K562 (cell line): ENCODE data around the gene PRKD1. TPM values are rescaled to one million over a fixed set of nuclear protein-coding genes. Genes with fewer than 3 reads are reported as not detected.

ENCODE experiments used
- ATAC-seq: fragments of 200-7000 bp; cut with Tn5 transposase; 3 replicates; pipeline ENCODE4 v1.9.1; 2020; ENCODE audit warnings: moderate library complexity
- BruUV-seq: library from RNA; stranded (reverse); fragments of 400-500 nt; replicated peaks from 2 replicates; lab custom pipeline; 2021; lab: Mats Ljungman, UMichigan
- CTCF ChIA-PET: fragments of 300-600 bp; formaldehyde crosslinking; extraction: SDS; loops from one replicate; lab custom pipeline; 2021; ENCODE audit warnings: low intra/inter-chr PET ratio; lab: Yijun Ruan, JAX
- POLR2A ChIA-PET: fragments of 300-600, 350-650 bp; sonication (Branson Sonifier 250); formaldehyde crosslinking; extraction: SDS; loops from one replicate; lab custom pipeline; 2021; ENCODE audit warnings: antibody characterized with exemption, inconsistent platforms; lab: Yijun Ruan, JAX
- DNase-seq, 4 experiments: peaks; one replicate each; pipeline versions ENCODE4 v3.0.0 to v3.0.0-alpha.2; 2011 to 2018; ENCODE audit warnings: low spot score in 3 of 4, mixed read lengths in 3 of 4; ENCODE audit errors: extremely low read depth in 1 of 4
- FAIRE-seq: peaks from 2 replicates; lab custom pipeline; 2011; peaks lifted over from hg19 to GRCh38; lab: Jason Lieb, UNC
- H2AFZ ChIP-seq: 2 replicates; pipeline ENCODE4 v1.6.0; 2011; ENCODE audit warnings: low read depth, low read length, control low read depth, inconsistent platforms
- H3K27ac ChIP-seq: fragments of 200-600 bp; 3 replicates; pipeline ENCODE4 v1.8.0; 2011; ENCODE audit warnings: low read depth, mild to moderate bottlenecking, control low read depth, inconsistent platforms, low read length, moderate library complexity, mixed read lengths; ENCODE audit errors: extremely low read depth
- H3K27me3 ChIP-seq, 2 experiments: fragments of 300-600 bp in 1 of 2; 2 replicates in 1 of 2; 3 replicates in 1 of 2; pipeline versions ENCODE4 v1.6.0 to v1.8.0; 2011; ENCODE audit warnings: inconsistent platforms in 2 of 2, low read length in 2 of 2, mild to moderate bottlenecking in 1 of 2, mixed read lengths in 1 of 2, moderate library complexity in 1 of 2; ENCODE audit not compliant: control insufficient read depth in 2 of 2, insufficient read depth in 2 of 2
- H3K36me3 ChIP-seq: fragments of 300-600 bp; 3 replicates; pipeline ENCODE4 v1.8.0; 2011; ENCODE audit warnings: mild to moderate bottlenecking, low read length, inconsistent platforms; ENCODE audit not compliant: control insufficient read depth, insufficient read depth
- H3K4me1 ChIP-seq, 2 experiments: fragments of 200-600 bp in 1 of 2; replicated peaks in 1 of 2; 2 replicates in 1 of 2; 3 replicates in 1 of 2; pipeline versions ENCODE4 v1.5.1 to v1.8.0; 2011; ENCODE audit warnings: inconsistent platforms in 2 of 2, low read length in 2 of 2, mild to moderate bottlenecking in 1 of 2, mixed read lengths in 1 of 2, moderate library complexity in 1 of 2; ENCODE audit not compliant: control insufficient read depth in 2 of 2, insufficient read depth in 2 of 2
- H3K4me2 ChIP-seq: 2 replicates; pipeline ENCODE4 v1.6.1; 2011; ENCODE audit warnings: low read length, control low read depth, inconsistent platforms, mixed read lengths; ENCODE audit not compliant: insufficient read depth
- H3K4me3 ChIP-seq: fragments of 200-600 bp; sonication (generic), shearing (Covaris generic); 2 replicates; pipeline ENCODE4 v1.5.1; 2016; ENCODE audit warnings: control low read depth, inconsistent platforms
- H3K79me2 ChIP-seq: fragments of 200-600 bp; 3 replicates; pipeline ENCODE4 v1.8.0; 2011; ENCODE audit warnings: low read length, inconsistent platforms; ENCODE audit not compliant: control insufficient read depth, insufficient read depth
- H3K9ac ChIP-seq, 2 experiments: 2 replicates each; pipeline versions ENCODE4 v1.6.0 to v1.6.1; 2011; ENCODE audit warnings: low read depth in 2 of 2, low read length in 2 of 2, control low read depth in 1 of 2, inconsistent platforms in 1 of 2, mild to moderate bottlenecking in 1 of 2, mixed read lengths in 1 of 2; ENCODE audit not compliant: insufficient read depth in 1 of 2
- H3K9me1 ChIP-seq: one replicate; pipeline ENCODE4 v1.6.0; 2011; ENCODE audit warnings: inconsistent platforms, mild to moderate bottlenecking, low read length, moderate library complexity; ENCODE audit not compliant: control insufficient read depth, insufficient read depth
- H3K9me3 ChIP-seq: replicated peaks from 2 replicates; pipeline ENCODE4 v1.5.1; 2011; ENCODE audit warnings: low read depth, low read length, inconsistent platforms; ENCODE audit not compliant: control insufficient read depth, insufficient read depth
- H4K20me1 ChIP-seq: replicated peaks from 2 replicates; pipeline ENCODE4 v1.6.1; 2011; ENCODE audit warnings: low read length, inconsistent platforms, mixed read lengths; ENCODE audit not compliant: control insufficient read depth, insufficient read depth
- CXXC5 ChIP-seq: fragments of 250-450 bp; sonication (Bioruptor Pico); IDR thresholded peaks from 2 replicates; pipeline ENCODE4 v1.8.0; 2022; ENCODE audit warnings: inconsistent platforms, mild to moderate bottlenecking, moderate library complexity
- EP400 ChIP-seq: fragments of 450-650 bp; IDR thresholded peaks from 2 replicates; pipeline ENCODE4 v1.6.1; 2017; ENCODE audit warnings: antibody characterized with exemption, mild to moderate bottlenecking, moderate library complexity
- HDAC6 ChIP-seq: IDR thresholded peaks from 2 replicates; pipeline ENCODE4 v1.6.1; 2012; ENCODE audit warnings: low read depth, mild to moderate bottlenecking, control low read depth, inconsistent platforms, low read length, moderate library complexity
- KLF16 ChIP-seq: IDR thresholded peaks from 2 replicates; pipeline ENCODE4 v1.6.1; 2016; ENCODE audit warnings: antibody characterized with exemption
- NBN ChIP-seq: fragments of 450-650 bp; IDR thresholded peaks from 2 replicates; pipeline ENCODE4 v1.6.1; 2016; ENCODE audit warnings: low read depth, mild to moderate bottlenecking
- NFE2L1 ChIP-seq: fragments of 450-650 bp; IDR thresholded peaks from 2 replicates; pipeline ENCODE4 v1.6.1; 2016; ENCODE audit warnings: missing genetic modification characterization, low read depth, mild to moderate bottlenecking, missing compliant biosample characterization, moderate library complexity, borderline replicate concordance
- NFIC ChIP-seq: fragments of 450-650 bp; IDR thresholded peaks from 2 replicates; pipeline ENCODE4 v1.6.1; 2017; ENCODE audit warnings: mild to moderate bottlenecking, inconsistent platforms
- ZMIZ1 ChIP-seq, 2 experiments: fragments of 150-350 bp in 1 of 2; IDR thresholded peaks; 2 replicates each; pipeline ENCODE4 v1.6.1; 2012 to 2016; ENCODE audit warnings: low read depth in 2 of 2, low read length in 2 of 2, mild to moderate bottlenecking in 1 of 2, moderate library complexity in 1 of 2
- ZNF253 ChIP-seq: fragments of 250-450 bp; sonication (Bioruptor Pico); conservative IDR thresholded peaks from 2 replicates; pipeline ENCODE4 v1.6.1; 2021; ENCODE audit warnings: mild to moderate bottlenecking
- WGBS: fragments of 100-300 bp; shearing (Covaris generic); methylation state at CpG from one replicate; pipeline ENCODE4 v1.1.6; 2016; ENCODE audit warnings: low coverage, mixed read lengths; ENCODE audit not compliant: insufficient coverage; ENCODE audit errors: missing lambda C conversion rate; 5-methylcytosine and 5-hydroxymethylcytosine counted together
- in situ Hi-C: fragments of 300-500 bp; cut with MboI; formaldehyde crosslinking; loops from 4 replicates; pipeline ENCODE4 v1.15.0; 2018; ENCODE audit warnings: inconsistent platforms, mixed read lengths
- intact Hi-C: fragments of 100-400 bp; cut with micrococcal nuclease; formaldehyde crosslinking; loops from 2 replicates; pipeline ENCODE4 v1.14.2; 2022
- polyA plus RNA-seq, 8 experiments: library from polyadenylated mRNA; depleted of rRNA in 4 of 8; stranded (reverse) in 5 of 8; unstranded in 3 of 8; fragments of >200 nt; fragmentation: Nextera tagmentation in 2 of 8; fragmentation: Illumina TruSeq in 1 of 8; extraction: Ambion mirVana in 2 of 8; extraction: Trizol in 1 of 8; gene quantifications; 2 replicates each; pipeline versions ENCODE4 v1.2.1 to v1.2.3, GENCODE V29; 2011 to 2014; ENCODE audit warnings: inconsistent platforms in 1 of 8, missing spikeins in 1 of 8
- total RNA-seq, 7 experiments: library from RNA; depleted of rRNA in 6 of 7; stranded (reverse); fragments of >200 nt in 6 of 7; fragmentation: Illumina TruSeq in 2 of 7; extraction: Trizol in 2 of 7; gene quantifications; 2 replicates each; pipeline versions ENCODE4 v1.2.1 to v1.2.3, GENCODE V29; 2011 to 2021; ENCODE audit warnings: low replicate concordance in 1 of 7

PRKD1 gene
- total and polyA plus RNA-seq, 9 of the 15 experiments (the other 6 are each of a cell fraction or from before 2014, with no cell fraction given): 0.04 to 0.25 (median 0.13) TPM; not detected in 1

DNA sequence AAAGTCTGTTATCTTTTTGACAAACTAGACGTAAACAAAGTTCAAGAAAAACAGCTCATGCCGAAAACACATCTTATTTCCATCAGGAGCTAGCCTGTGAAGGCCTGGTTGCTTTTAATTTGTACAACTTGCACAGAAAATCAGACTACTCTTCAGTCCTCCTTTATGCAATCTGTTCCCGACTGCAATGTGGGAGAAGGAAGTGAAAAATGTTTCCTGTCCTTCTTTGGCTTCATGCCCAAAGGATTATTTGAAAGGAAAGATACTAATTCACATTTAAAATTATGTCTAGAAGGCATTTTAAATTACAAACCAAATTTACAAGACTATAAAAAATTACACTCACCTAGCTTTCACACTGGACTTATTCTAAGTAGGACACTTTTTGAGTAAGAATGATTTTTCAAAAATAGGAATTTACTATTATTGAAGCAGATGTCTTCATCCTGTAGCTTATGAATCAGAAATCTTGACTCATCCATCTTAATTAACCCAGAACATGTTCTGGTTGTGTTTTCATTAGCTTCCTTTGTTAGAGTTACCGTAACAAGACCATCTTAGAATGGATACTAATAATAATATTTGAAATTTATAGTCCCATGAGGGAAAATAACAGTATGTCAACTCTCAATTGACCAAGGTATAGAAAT is 272.6 kb downstream of the PRKD1 start:
- ATAC-seq (no peak), DNase-seq (no peak), FAIRE-seq (no peak)
- no peak overlapping the region for H3K9ac ChIP-seq
- H4K20me1 ChIP-seq: no peaks in the 10 kb centered on the region
- peaks cover 3 to 11% of the 10 kb centered on the region in 2 experiments; a peak in 4 of 5 replicates for H3K4me1 ChIP-seq
- H3K9me3 ChIP-seq: no peaks in the 10 kb centered on the region
- H3K36me3 ChIP-seq: no peaks in the 10 kb centered on the region
- in situ Hi-C loops (no loop called here), intact Hi-C loops (no loop called here)
- H3K4me2 ChIP-seq: no peak overlapping the region
- POLR2A ChIA-PET: interaction anchor here (0.7 kb wide), 1 partner anchor 1662 kb away, joined by 3 read pairs; no protein-coding TSS in a partner anchor
- no peaks in the 10 kb centered on the region for H3K79me2 ChIP-seq
- 37% methylated on average over 4 of the region's 4 CpGs for WGBS
- no peaks in the 10 kb centered on the region for H3K27me3 ChIP-seq
- no peaks in the 10 kb centered on the region for H3K9me1 ChIP-seq
- no peak overlapping the region for H3K4me3 ChIP-seq
- H2AFZ ChIP-seq: peak overlapping the region; percentile 53; the same call in 1 of the 2 replicates
- H3K27ac ChIP-seq: no peak overlapping the region
- no peak for TF ChIP-seq HDAC6
- TF ChIP-seq NBN: no peak
- peak; percentile 57 for TF ChIP-seq NFIC
- TF ChIP-seq EP400: no peak
- CTCF ChIA-PET: no interaction called here
- no TSS peak for BruUV-seq

DNA sequence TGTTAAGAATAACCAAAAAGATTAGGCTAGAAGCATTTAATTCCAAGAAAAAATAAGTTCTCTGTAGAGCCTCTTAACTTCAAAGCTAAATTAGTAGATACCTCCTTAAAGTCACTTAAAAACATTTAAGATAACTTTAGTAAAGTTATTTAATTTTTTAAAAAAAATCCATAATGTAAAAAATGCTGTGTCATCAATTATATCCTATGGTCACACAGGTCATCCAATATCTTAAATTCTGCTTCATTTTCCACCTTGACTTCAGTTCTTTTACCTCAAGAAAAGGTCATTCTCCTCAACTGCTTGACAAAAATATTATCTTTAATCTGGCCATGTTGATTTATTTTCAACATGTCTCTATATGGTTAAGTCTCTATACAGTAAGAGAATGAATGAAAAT is 274.3 kb downstream of the PRKD1 start:
- H2AFZ ChIP-seq: no peak overlapping the region
- no peak overlapping the region for H3K27ac ChIP-seq
- no peaks in the 10 kb centered on the region for H3K27me3 ChIP-seq
- no peak overlapping the region for H3K4me2 ChIP-seq
- intact Hi-C loops: no loop called here
- no peaks in the 10 kb centered on the region for H3K36me3 ChIP-seq
- DNase-seq: no peak
- no peak for FAIRE-seq
- peaks cover 6 to 14% of the 10 kb centered on the region in 2 experiments; a peak in 4 of 5 replicates for H3K4me1 ChIP-seq
- ChIA-PET POLR2A (no interaction called here), CTCF (no interaction called here)
- H3K9me3 ChIP-seq: peaks cover 4% of the 10 kb centered on the region
- H4K20me1 ChIP-seq: no peaks in the 10 kb centered on the region
- H3K4me3 ChIP-seq: no peak overlapping the region
- H3K9me1 ChIP-seq: no peaks in the 10 kb centered on the region
- ATAC-seq: no peak
- H3K79me2 ChIP-seq: no peaks in the 10 kb centered on the region
- in situ Hi-C loops: no loop called here
- no peak overlapping the region for H3K9ac ChIP-seq
- BruUV-seq: no TSS peak
- TF ChIP-seq ZMIZ1 (IDR thresholded peaks at IDR 0.05; ENCODE audit: low read depth in 2 of 2, low read length in 2 of 2) (no peak), NFE2L1 (tag) (0 out of 2 replicates have a peak, but pooled peaks have one; percentile 25), ZNF253 (CRISPR knock-in tag) (no peak), KLF16 (no peak), CXXC5 (no peak)
